Stimulated activated CD4-positive, alpha-beta T cell treated with anti-CD3 and anti-CD28 coated beads, Interleukin-2, amount 100 ng/mL, for 4 hours (primary cell): ENCODE data around the gene BRSK2.

Source experiments
- DNase-seq: peaks from one replicate; pipeline ENCODE4 v3.0.0-alpha.2; 2020; ENCODE audit warnings: low read depth

Gene BRSK2

DNA sequence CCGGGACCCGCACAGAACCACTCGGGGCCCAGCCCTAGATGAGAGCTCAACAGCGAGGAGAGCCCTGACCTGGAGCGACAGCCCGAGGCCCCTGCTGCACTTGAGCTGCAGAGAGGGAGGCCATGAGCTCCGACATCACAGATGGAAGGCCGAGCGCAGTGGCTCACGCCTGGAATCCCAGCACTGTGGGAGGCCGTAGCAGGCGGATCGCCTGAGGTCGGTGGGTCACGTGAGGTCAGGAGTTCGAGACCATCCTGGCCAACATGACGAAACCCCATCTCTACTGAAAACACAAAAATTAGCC is 13.8 kb upstream of the BRSK2 start:
- DNase-seq, result no peak

- DNase-seq, result no peak
These were observed 12.4 kb upstream of the BRSK2 start for GRCh38 chr11:1377231-1377780.

- no peak for DNase-seq
These were observed 7.8 kb upstream of the BRSK2 start for GRCh38 chr11:1381793-1382425.

GRCh38 chr11:1382429-1382828 is 7.3 kb upstream of the BRSK2 start:
- no peak for DNase-seq

DNA sequence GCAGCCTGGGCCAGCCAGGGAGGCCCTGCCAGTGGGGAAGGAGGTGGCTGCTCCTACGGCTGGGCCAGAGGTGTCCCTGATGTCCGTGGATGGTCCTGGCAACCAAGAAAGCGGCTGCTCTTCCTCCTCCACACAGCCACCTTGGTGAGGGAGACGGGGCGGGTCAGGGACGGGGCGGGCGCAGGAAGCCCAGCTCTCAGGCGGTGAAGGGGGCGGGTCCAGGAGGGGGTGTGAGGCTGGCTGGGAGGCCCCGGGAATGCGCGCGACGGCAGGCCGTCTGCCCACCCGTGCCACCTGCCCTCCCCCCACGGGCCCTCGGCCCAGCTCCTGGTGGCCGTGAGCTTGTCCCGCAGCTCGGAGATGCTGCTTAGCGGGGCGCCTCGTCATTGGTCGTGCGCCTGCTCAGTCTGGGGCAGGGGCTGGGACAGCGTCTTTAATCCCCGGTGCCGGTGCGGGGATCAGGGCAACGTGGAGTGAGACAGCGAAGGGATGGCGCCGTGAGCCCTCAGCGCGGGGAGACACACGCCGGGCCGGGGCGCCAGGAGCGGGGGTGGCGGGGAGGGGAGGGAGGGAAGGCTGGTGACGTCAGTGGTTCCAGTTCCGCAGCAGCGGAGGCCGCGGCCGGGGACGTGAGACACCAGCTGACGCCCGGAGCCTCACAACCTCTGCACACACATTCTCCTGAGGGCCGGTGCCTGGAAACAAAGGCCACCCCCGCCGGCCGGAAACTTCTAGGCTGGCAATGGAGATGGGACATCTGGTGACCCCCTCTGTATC is 6.7 kb upstream of the BRSK2 start:
- peak; percentile 81 for DNase-seq

- no peak for DNase-seq
These were observed 5.3 kb upstream of the BRSK2 start for GRCh38 chr11:1384199-1384970.

- DNase-seq, result no peak
These were observed 2.2 kb upstream of the BRSK2 start for GRCh38 chr11:1387521-1387920.

DNA sequence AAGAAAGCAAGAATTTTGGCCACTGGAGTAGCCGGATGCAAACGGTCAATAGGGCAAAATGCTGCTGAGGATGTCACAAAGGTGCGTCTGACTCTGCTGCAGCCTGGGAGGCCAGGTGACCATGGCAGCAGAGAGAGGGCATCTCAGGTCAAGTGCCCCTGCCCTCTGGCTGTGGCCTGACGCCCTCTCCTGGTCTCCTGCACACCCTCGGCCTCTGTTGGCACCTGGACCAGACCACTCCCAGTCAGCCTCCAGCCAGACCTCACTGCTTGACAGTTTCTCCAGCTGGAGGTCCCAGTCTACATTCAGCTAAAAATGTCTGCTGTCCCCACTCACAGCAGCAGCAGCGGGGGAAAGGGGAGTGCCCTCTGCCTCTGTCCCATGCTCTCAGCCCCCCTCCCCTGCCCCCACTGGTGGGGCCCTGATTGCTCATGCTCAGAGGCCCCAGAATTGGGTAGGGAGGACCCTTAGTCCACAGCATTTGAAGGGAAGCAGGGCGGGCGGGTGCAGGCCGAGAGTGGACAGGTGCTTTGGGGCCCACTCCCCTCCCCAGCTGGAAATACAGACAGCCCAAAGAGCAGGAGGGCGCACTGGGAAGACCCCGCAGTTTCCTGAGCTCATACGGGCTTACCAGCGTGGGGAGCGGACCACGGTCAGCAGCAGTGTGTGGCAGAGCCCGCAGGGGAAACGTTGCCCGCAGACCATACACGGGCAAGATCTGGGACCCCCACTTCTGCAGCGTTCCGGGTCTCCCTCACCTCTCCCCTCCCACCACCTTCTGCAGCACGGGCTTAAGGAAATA is 1.6 kb upstream of the BRSK2 start:
- DNase-seq, result no peak

DNA sequence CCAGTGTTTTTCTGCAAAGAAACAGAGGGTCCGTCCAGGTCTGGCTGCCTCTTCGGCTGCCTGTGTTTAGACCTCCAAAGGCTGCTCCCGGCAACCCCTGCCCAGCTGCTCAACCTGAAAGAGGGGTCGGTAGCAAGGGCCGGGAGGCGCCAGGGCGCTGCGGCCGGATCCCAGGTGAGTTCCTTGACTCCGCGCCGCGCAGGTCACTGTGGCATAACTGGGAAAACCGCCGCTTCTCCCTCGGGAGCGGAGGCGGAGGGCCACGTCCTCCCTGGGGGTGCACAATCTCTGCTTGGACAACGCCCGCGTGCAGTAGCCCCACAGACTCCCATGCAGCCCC is 1.0 kb upstream of the BRSK2 start:
- no peak for DNase-seq

DNA sequence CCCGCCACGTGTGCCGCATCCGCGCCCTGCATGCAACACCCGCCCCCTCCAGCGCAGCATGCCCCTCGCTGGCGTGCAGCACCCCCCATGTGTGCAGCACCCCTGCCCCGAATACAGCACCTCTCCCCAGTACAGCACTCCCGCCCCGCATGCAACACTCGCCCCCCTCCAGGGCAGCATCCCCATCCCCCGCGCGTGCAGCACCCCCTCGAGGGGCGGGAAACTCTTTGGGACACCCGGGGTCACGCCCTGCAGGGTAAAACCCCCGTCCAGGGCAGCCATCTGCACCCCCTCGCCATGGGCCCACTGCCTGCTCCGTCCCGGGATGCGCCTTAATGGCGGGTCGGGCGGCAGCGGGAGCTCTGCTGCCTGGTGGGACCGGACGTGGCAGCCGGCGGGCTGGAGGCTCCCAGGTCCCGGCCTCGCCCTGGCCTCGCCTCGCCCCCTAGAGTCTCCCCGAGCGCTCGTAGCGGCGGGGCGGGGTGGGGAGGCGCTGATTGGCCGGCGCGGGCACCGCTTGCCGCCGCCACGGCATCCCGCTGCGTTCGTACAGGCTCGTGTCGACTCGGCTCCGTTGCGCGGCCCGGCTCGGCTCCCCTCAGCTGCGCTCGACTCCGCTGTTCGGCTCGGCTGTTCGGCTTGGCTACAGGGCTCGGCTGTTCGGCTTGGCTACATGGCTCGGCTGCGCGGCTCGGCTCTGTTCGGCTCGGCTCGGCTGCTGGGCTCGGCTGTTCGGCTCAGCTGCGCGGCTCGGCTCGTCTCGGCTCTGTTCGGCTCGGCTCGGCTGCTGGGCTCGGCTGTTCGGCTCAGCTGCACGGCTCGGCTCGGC is 417 bp upstream of the BRSK2 start:
- peak; percentile 95 for DNase-seq

GRCh38 chr11:1390569-1391164 is 933 bp downstream of the BRSK2 start:
- DNase-seq, result no peak

DNA sequence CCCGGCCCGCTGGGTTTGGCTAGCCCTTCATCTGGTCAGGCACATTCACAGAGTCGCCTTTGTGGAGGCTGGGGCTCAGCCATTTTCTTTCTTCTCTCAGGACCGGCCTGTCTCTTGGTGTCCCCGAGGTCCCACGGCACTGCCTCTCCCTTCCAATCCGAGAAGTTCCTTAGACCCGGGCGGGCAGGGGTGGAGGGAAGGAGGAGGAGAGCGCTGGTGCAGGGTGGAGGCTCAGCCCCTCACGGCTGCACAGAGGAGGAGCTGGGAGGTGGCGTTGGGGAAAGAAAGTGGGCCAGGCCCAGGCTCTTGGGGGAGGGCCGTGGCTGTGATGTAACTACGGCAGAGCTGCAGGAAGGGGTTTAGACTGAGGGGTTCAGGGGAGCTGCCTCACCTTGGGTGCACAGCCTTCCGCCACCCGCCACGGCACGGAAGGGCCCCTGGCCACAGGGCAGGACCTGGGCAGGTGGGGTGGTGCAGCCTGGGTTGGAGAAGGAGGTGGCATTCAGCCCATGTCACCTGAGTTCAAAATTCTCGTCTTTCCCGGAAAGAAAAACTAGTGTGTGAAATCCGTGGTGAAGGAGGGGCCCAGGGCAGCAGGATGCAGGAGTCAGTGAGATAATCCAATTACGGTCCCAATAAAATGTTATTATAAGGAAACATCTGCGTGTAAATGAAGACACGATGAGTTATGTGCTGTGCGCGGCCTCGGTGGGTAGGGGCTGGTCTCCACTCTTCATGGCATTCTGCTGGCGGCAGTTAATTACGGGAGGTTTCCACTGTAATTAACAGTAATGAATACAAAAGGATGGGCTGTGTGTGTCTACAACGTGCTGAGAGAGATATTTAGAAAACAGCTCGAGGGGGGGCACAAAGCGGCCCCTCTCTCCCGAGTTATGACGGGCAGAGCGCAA is 1.7 kb downstream of the BRSK2 start:
- DNase-seq, result no peak

DNA sequence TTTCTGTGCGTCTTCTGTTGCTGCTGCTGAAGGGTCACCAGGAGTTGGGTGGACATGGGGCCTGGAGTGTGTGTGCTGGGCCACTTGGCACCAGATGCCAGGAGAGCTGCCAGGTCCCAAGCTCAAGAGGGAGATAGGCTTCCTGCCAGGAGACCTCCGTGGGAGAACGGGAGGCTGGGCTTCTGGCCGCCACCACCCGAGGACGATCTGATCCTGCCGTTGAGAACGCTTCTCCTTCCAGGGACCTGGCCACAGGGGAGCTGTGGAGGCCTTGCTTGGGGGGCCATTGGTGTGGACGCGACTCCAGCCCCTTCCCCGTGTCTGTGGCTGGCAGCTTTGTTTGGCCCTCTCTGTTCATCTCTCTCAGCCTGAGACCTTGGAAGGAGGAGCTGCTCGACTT is 2.4 kb downstream of the BRSK2 start:
- DNase-seq, result no peak

GRCh38 chr11:1392561-1392960 is 2.8 kb downstream of the BRSK2 start:
- DNase-seq, result no peak

- no peak for DNase-seq
These were observed 3.4 kb downstream of the BRSK2 start for GRCh38 chr11:1393038-1393710.

DNA sequence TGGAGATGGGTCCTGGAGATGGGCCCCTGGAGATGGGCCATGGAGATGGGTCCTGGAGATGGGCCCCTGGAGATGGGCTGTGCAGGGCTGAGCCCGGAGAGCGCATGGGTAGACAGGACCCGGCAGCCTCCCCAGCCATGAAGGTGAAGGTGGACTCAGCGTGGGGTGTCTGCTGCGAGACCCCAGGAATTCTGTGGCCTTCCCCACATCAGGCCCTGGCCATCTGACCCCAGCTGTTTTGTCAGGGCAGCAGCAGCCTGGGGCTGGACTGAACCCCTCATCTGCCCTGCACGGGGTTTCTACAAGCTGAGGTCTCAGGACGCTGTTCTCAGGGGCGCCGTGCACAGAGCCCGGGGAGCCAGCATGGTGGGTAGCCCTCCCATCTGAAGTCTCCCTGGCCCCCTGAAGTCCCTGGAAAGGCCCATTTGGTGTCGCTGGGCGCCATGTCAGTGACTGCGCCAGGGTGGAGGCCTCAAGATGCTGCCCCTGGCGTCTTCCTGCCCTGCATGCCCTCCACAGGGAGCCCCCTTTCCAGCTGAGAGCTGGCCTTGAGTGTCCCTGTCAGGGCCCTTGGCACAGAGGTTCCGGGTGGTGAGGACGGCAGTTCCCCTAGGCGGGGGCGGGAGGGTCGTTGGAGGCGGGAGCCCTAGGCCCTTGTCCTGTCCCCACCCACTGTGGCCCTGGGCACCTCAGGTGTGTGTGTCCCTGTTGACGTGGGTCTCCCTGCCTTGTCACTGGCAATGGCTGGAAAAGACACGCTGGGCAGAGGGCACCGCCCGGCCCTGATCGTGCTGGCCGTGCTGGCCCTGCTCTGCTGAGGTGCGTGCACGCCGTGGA is 5.4 kb downstream of the BRSK2 start:
- DNase-seq, result no peak

- no peak for DNase-seq
These were observed 6.1 kb downstream of the BRSK2 start for GRCh38 chr11:1395773-1396374.

GRCh38 chr11:1396375-1396841 is 6.7 kb downstream of the BRSK2 start:
- no peak for DNase-seq
